Suprapubic skin (tissue), 4 donors: ENCODE measurements around the gene NR4A2. TPM values are rescaled to one million over a fixed set of nuclear protein-coding genes. Genes with fewer than 3 reads are reported as not detected.

Experiments used
- DNase-seq, 2 donors: peaks; one replicate each; pipeline ENCODE4 v3.0.0-alpha.2; 2019; ENCODE audit warnings: low spot score in 2 of 2
- H3K27ac ChIP-seq: fragments of 200-600 bp; sonication (generic); one replicate; pipeline ENCODE4 v1.5.1; 2019
- H3K27me3 ChIP-seq: fragments of 200-600 bp; sonication (generic); one replicate; pipeline ENCODE4 v1.5.1; 2019
- H3K36me3 ChIP-seq: fragments of 200-600 bp; sonication (generic); one replicate; pipeline ENCODE4 v1.5.1; 2019
- H3K4me1 ChIP-seq: fragments of 200-600 bp; sonication (generic); one replicate; pipeline ENCODE4 v1.5.1; 2019
- H3K4me3 ChIP-seq: fragments of 200-600 bp; sonication (generic); one replicate; pipeline ENCODE4 v1.5.1; 2019; ENCODE audit warnings: mild to moderate bottlenecking
- H3K9me3 ChIP-seq: fragments of 200-600 bp; sonication (generic); one replicate; pipeline ENCODE4 v1.5.1; 2019
- CTCF ChIP-seq, 2 donors: fragments of 200-600 bp in 1 of 2; fragments of 450-650 bp in 1 of 2; sonication (generic) in 1 of 2; IDR thresholded peaks; one replicate each; pipeline ENCODE4 v1.5.1; 2016 to 2019; ENCODE audit warnings: antibody characterized with exemption in 2 of 2, mild to moderate bottlenecking in 1 of 2, moderate library complexity in 1 of 2
- EP300 ChIP-seq: sonication (generic); formaldehyde crosslinking; IDR thresholded peaks from one replicate; pipeline ENCODE4 v1.6.1; 2017; ENCODE audit warnings: antibody characterized with exemption
- POLR2A ChIP-seq, 2 donors: fragments of 450-650 bp; IDR thresholded peaks; one replicate each; pipeline ENCODE4 v1.6.1; 2017; ENCODE audit warnings: antibody characterized with exemption in 2 of 2, mild to moderate bottlenecking in 2 of 2, moderate library complexity in 2 of 2
- POLR2AphosphoS5 ChIP-seq, 3 donors: sonication (generic); formaldehyde crosslinking; IDR thresholded peaks; one replicate each; pipeline ENCODE4 v1.6.1; 2017; ENCODE audit warnings: antibody characterized with exemption in 3 of 3
- WGBS: methylation state at CpG from one replicate; pipeline ENCODE4 v1.1.5; 2018; 5-methylcytosine and 5-hydroxymethylcytosine counted together
- total RNA-seq, 4 donors: library from RNA; depleted of rRNA; stranded (reverse); fragments of >200 nt; gene quantifications; one replicate each; pipeline ENCODE4 v1.1.0, GENCODE V29; 2016

NR4A2 gene
- total RNA-seq, 4 donors from 2014 or later, result 9.5 to 21.7 (median 19.8) TPM

GRCh38 chr2:156333951-156334495 lies 1.5 kb upstream of the NR4A2 start:
- H3K4me1 ChIP-seq, result peaks cover 21% of the 10 kb centered on the region
- no peaks in the 10 kb centered on the region for H3K9me3 ChIP-seq
- 0% methylated on average over 15 of the region's 48 CpGs for WGBS
- H3K27ac ChIP-seq, result peak overlapping the region; percentile 97
- TF ChIP-seq POLR2A (IDR thresholded peaks at IDR 0.05) (peak in 1 of 2 donors; percentile 31), CTCF (IDR thresholded peaks at IDR 0.05) (no peak), POLR2AphosphoS5 (IDR thresholded peaks at IDR 0.05) (no peak)
- H3K27me3 ChIP-seq, result no peaks in the 10 kb centered on the region
- H3K36me3 ChIP-seq, result peaks cover 3% of the 10 kb centered on the region
- H3K4me3 ChIP-seq, result peak overlapping the region; percentile 89
- peak; percentile 90 to 92 for DNase-seq

GRCh38 chr2:156333274-156333950 lies 891 bp upstream of the NR4A2 start:
- Histone ChIP-seq H3K27ac (peak overlapping the region; percentile 97), H3K9me3 (no peaks in the 10 kb centered on the region), H3K4me3 (peak overlapping the region; percentile 89), H3K36me3 (peaks cover 3% of the 10 kb centered on the region), H3K4me1 (peaks cover 21% of the 10 kb centered on the region), H3K27me3 (no peaks in the 10 kb centered on the region)
- TF ChIP-seq EP300, result no peak
- no peak for TF ChIP-seq POLR2A (IDR thresholded peaks at IDR 0.05)
- DNase-seq, result no peak
- under 1% methylated on average over 19 of the region's 28 CpGs for WGBS

GRCh38 chr2:156332284-156332533 lies 312 bp downstream of the NR4A2 start:
- no peak for TF ChIP-seq POLR2AphosphoS5 (IDR thresholded peaks at IDR 0.05)
- TF ChIP-seq POLR2A (IDR thresholded peaks at IDR 0.05), result no peak
- TF ChIP-seq EP300, result no peak
- TF ChIP-seq CTCF (IDR thresholded peaks at IDR 0.05), result no peak
- Histone ChIP-seq H3K36me3 (peaks cover 12% of the 10 kb centered on the region), H3K4me1 (peaks cover 21% of the 10 kb centered on the region), H3K9me3 (no peaks in the 10 kb centered on the region), H3K4me3 (peak overlapping the region; percentile 89), H3K27ac (peak overlapping the region; percentile 97), H3K27me3 (no peaks in the 10 kb centered on the region)
- DNase-seq, result no peak
- WGBS, result under 1% methylated on average over 12 of the region's 12 CpGs

GRCh38 chr2:156331572-156332283 lies 793 bp downstream of the NR4A2 start:
- no peaks in the 10 kb centered on the region for H3K9me3 ChIP-seq
- H3K4me1 ChIP-seq, result peaks cover 21% of the 10 kb centered on the region
- DNase-seq, result peak; percentile 90 to 92
- no peak for TF ChIP-seq CTCF (IDR thresholded peaks at IDR 0.05)
- no peak for TF ChIP-seq EP300
- TF ChIP-seq POLR2A (IDR thresholded peaks at IDR 0.05), result peak in 1 of 2 donors; percentile 24
- TF ChIP-seq POLR2AphosphoS5 (IDR thresholded peaks at IDR 0.05), result peak in 1 of 3 donors; percentile 30
- H3K36me3 ChIP-seq, result peaks cover 13% of the 10 kb centered on the region
- under 1% methylated on average over 18 of the region's 18 CpGs for WGBS
- H3K4me3 ChIP-seq, result peak overlapping the region; percentile 89
- no peaks in the 10 kb centered on the region for H3K27me3 ChIP-seq
- peak overlapping the region; percentile 97 for H3K27ac ChIP-seq

GRCh38 chr2:156329927-156330726 lies 2.4 kb downstream of the NR4A2 start:
- TF ChIP-seq POLR2AphosphoS5 (IDR thresholded peaks at IDR 0.05) (no peak), CTCF (IDR thresholded peaks at IDR 0.05) (no peak), POLR2A (IDR thresholded peaks at IDR 0.05) (no peak), EP300 (no peak)
- no peak for DNase-seq
- WGBS, result 74% methylated on average over 23 of the region's 23 CpGs
- H3K27me3 ChIP-seq, result no peaks in the 10 kb centered on the region
- H3K9me3 ChIP-seq, result no peaks in the 10 kb centered on the region
- H3K36me3 ChIP-seq, result peaks cover 19% of the 10 kb centered on the region
- H3K27ac ChIP-seq, result no peak overlapping the region
- peak overlapping the region; percentile 23 for H3K4me3 ChIP-seq
- H3K4me1 ChIP-seq, result peaks cover 12% of the 10 kb centered on the region
